NCI-H748 (cell line): Measurements from ENCODE around the gene HLA-DMA.
"Not testable (repeated sequence)": the region's sequence is repeated elsewhere in the genome, so short reads cannot be mapped to it uniquely, and the experiment has no call there.

Experiments
- DNase-seq: peaks from one replicate; lab custom pipeline; 2025; ENCODE audit not compliant: unreplicated experiment; lab: John Stamatoyannopoulos, UW

The HLA-DMA gene

DNA sequence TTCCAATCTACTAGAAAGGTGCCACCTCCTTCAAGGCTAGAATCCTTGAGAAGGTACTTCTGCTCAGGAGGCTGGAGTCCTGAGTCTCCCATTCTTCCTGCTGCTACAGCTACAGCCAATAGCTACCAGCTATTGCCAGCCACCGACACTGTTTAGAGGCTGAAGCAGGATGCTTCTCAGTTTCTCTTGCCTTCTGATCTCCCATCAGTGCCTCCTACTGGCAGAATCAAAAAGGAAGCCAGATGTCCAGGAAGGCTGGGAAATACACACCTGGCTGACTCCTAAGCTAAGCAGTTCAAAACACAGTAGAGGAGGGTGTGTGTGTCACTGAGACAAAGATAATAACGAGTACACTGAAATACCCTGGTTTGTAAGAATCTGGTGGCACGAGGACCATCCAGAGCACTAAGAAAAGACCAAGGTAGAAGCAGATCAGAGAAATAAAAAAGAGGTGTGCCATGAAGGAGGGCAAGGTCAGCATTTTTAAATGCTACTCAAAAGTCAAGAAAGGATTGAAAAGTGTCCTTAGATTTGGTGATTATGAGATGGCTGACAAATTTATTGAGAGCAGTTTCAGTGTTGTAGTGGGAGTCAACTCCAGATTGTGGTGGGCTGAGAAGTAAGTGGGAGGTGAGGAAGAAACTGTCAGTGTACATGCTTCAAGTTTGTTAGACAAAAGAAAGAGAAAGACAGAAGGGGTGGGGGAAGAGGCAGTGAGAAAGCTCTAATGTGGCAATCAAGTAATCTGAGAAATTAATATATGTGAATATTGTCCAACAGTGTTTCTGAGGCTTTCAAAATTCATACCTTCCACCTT, 2.3 kb upstream of the HLA-DMA start:
- peak; percentile 62 for DNase-seq

DNA sequence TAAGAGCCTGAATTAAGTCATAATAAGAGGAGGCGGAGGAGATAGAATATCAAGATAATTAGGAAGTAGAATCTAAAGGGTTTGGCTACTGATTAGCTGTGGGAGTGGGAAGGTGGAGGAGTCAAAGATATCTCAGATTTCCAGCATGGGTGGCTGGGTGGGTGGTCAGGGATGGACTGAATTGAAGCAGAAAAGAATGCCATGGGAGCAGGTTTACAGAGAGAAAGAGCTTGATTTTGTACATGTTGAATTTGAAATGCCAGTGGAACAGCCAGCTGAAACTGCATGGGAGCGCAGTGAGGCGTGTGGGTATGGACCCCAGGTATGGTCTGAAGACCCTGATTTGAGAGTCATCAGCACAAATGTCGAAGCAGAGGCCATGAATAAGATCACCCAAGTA, 1.4 kb upstream of the HLA-DMA start:
- no peak for DNase-seq

DNA sequence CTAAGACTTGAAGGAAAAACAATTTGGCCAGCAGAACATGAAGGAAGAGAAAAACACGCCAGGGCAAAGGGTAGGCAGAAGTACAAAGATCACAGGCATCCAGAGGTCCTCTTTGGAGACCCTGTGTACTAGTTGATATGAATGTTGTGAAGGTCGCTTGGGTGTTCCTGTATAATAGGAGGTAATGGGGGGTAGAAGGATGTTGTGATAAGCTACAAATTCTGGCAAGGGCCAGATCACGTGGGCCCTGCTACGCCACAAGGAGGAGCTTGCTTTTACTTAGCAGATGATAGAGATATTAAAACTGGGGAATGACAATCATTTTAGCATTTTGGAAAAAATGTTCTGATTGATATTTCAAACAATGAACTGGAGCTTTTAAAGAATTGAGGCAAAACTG, 878 bp upstream of the HLA-DMA start:
- no peak for DNase-seq

DNA sequence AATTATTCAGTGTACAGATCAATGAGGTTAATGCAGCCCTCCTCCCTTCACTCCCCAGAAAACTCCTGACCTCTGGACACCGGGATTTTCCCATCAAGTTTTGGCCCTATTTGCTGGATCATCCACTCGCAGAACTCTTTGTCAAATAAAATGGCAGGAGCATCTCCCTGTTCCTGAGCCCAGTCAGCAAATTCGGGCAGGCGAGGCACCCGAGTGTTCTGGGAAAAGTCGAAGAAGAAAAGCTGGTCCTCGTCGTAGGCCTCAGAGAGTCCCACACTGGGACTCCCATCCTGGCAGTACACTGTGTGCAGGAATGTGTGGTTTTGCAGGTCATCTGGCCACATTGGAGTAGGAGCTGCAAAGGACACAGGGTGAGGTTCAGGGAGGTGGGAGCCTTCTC, 2.4 kb downstream of the HLA-DMA start:
- DNase-seq, result no peak

DNA sequence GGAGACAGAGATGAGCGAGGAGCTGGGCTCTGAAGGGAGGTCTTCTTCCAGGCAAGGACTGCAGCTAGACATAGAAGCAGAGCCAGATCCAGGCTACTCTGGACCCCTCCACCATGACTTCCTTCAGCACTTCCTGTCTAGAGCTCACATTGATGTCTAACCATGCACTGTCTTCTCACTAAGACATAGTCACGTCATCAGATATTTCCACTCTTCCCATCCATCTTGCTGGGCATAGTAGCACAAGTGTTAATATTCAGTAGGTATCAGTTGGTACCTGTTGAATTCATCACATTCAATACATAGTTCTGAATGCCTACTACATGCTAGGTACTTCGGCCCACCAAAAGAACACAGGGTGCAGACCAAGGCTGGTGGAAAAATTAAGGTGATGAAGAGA, 2.9 kb downstream of the HLA-DMA start:
- no peak for DNase-seq

DNA sequence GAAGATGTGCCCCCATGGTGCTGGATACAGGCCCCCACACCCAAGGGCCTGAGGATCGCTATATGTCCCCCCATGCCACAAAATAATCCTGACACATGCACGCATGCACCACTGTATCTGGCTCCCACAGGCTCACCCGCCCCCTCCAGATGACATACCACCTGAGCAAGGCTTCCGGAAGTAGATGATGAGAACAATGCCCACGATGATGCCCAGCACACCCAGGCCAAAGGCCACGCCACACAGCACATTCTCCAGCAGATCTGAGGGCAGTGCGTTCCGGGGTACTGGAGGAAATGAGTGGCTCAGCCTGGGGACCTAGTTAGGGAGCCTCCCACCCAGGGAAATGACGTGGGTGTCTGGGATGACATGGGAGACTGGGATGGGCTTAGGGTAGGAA, 3.8 kb downstream of the HLA-DMA start:
- no peak for DNase-seq

GRCh38 chr6:32947552-32948465, 5.1 kb downstream of the HLA-DMA start:
- DNase-seq, result peak; percentile 51

GRCh38 chr6:32946893-32947292, 6.0 kb downstream of the HLA-DMA start:
- DNase-seq, result no peak

GRCh38 chr6:32945953-32946352, 6.9 kb downstream of the HLA-DMA start:
- no peak for DNase-seq

DNA sequence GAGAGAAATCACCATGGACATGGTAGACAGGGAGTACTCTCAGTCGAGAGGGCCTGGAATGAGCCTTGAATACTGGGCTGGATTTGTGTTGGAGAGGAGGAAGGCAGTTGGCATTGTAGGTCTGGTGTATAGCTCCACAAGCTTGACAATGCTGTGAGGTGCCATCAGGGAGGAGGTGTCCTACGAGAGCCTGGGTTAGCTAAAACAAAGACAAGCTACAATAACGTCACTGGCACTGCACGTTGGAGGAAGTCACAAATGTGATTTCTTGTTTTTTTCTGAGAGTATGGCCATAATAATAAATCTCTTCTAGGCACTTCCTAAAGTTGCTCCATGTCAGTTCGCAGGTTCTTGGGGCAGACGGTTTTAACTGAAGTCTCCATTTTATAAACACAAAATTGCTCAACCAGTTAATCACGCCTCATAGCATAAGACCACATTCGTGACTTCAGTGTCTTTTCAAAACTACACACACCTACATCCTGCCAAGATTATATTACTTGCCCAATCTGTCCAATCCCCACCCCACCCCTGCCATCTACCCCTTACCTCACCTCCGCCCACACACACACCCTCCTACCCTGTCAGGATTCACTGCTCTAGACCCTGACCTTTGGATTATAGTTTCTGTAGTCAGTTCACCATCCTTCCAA, 7.7 kb downstream of the HLA-DMA start:
- no peak for DNase-seq

DNA sequence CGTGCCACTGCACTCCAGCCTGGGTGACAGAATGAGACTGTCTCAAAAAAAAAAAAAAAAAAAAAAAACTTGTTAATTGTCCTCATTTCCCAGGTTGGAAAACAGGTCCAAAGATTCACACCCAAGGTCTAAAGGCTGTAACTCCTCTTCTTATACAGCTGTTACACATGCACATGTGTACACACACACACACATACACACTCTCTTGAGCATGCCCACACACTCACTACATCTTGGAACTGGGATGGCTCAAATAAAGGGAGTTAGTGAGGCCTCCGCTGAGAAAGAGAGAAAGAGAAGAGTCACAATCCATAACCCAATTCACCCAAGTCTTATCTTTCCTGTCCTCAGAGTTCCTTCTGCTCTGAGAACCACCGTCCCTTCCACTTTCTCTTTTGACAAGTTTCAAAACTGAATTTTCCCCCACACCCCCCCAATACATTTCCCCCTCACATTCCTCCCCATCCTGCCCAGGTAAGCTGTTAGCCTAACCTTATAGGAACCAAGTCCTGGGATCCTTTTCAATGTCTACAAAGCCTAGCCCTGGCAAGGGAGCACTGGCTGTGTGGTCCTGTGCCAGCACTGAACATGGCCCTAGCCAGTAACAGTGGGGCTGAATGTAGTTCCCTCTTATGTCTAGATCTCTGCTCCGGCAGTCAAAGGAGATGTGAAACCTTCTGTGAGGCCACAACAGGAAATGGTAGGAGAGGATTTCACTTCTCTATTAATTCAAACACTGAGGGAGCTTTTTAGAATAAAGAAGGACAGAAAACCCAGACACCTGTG, 8.8 kb downstream of the HLA-DMA start:
- DNase-seq, result no peak

DNA sequence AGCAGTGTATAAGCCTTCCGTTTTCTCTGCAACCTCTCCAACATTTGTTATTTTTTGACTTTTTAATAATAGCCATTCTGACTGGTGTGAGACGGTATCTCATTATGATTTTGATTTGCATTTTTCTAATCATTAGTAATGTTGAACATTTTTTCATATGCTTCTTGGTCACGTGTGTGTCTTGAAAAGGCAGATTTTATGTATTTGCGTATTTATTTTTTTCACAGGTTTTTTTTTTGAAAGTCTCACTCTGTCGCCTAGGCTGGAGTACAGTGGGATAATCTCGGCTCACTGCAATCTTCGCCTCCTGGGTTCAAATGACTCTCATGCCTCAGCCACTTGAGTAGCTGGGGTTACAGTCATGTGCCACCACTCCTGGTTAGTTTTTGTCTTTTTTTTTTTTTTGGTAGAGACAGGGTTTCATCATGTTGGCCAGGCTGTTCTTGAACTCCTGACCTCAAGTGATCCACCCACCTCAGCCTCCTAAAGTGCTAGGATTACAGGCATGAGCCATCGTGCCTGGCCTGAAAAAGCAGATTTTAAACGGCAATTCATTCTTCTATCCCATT, 10.3 kb downstream of the HLA-DMA start:
- not testable (repeated sequence) for DNase-seq

DNA sequence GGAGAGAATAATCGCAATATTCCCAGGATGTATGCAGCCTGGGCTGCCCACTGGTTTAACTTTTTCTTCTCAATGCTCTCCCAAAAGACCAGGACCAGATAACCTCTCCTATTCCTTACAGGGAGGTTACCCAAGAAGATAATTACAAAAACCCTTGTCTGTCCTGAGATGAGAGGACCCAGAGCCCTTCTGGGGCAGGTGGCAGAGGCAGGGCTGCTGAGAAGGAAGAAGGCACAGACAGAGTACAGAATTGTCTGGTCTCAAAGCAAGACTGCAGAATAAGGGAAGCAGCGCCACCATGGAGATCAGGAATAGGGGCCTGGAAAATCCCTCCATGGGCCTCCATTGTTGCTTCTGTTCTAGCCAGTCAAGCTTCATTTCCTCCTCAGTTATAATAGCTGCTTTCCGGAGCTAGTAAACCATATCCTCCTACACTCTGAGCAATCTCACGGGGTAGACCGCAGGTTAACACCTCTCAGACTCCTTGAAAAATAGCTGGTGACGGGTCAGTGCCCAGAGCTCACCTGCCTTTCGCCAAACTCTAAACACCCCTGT, 11.6 kb downstream of the HLA-DMA start:
- no peak for DNase-seq

DNA sequence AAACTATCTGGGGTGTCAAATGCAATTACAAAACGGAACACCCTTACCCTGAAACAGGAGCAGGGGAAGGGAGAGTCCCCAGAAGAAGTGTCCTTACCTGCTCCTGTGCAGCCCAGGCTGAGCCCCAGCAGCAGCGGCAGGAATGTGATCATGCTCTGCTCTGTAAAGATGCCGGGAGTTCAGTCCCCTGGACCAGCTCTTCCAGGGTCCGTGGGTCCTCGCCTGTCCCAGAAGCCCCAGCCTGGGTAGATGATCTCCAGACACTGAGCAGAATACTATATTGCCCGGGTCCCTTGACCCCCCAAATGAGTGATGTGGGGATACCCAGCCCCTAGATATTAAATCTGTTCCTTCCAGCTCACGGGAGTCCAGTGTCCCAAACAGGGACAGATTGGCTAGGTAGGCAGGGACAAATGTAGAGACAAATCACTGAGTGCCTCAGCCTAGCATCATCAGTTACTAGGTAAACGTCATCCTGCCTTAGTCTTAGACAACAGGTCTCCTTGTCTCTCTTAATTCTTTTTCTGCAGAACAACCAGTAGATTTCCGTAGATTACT, 12.2 kb downstream of the HLA-DMA start, which contains the start of gene HLA-DMB:
HLA-DMB (minus strand) TSS at position 373 of the 558 bp plus-strand sequence; CDS start at position 152, 221 bp downstream.
- peak; percentile 24 for DNase-seq

GRCh38 chr6:32938494-32938893, 14.4 kb downstream of the HLA-DMA start:
- no peak for DNase-seq

- DNase-seq, result no peak
These were observed 15.7 kb downstream of the HLA-DMA start for GRCh38 chr6:32937230-32937633.

GRCh38 chr6:32936239-32937152, 16.4 kb downstream of the HLA-DMA start:
- no peak for DNase-seq

GRCh38 chr6:32935551-32936238, 17.2 kb downstream of the HLA-DMA start:
- no peak for DNase-seq
